Astrocyte (in vitro differentiated cells and primary cell): Measurements from ENCODE around the gene TRAPPC3. TPM values are rescaled to one million over a fixed set of nuclear protein-coding genes. Genes with fewer than 3 reads are reported as not detected.
A peak's percentile ranks its signal among the peaks of the same experiment; 100 is the strongest.

Source experiments
- DNase-seq: peaks from one replicate; pipeline ENCODE4 v3.0.0-alpha.2; 2010; ENCODE audit warnings: low read depth
- FAIRE-seq: peaks from 2 replicates; lab custom pipeline; 2011; peaks lifted over from hg19 to GRCh38; lab: Jason Lieb, UNC
- H2AFZ ChIP-seq: 2 replicates; pipeline ENCODE4 v1.6.0; 2012; ENCODE audit warnings: low read depth, low read length, inconsistent platforms
- H3K27ac ChIP-seq: 2 replicates; pipeline ENCODE4 v1.5.1; 2011; ENCODE audit warnings: low read depth, low read length, inconsistent platforms
- H3K27me3 ChIP-seq: 2 replicates; pipeline ENCODE4 v1.6.0; 2011; ENCODE audit warnings: low read length, inconsistent platforms; ENCODE audit not compliant: insufficient read depth
- H3K36me3 ChIP-seq: 2 replicates; pipeline ENCODE4 v1.5.1; 2011; ENCODE audit warnings: low read length, inconsistent platforms; ENCODE audit not compliant: insufficient read depth
- H3K4me1 ChIP-seq: 2 replicates; pipeline ENCODE4 v1.5.1; 2011; ENCODE audit warnings: low read length, inconsistent platforms; ENCODE audit not compliant: insufficient read depth
- H3K4me2 ChIP-seq: 2 replicates; pipeline ENCODE4 v1.6.0; 2012; ENCODE audit warnings: low read length, inconsistent platforms
- H3K4me3 ChIP-seq: 2 replicates; pipeline ENCODE4 v1.5.1; 2011; ENCODE audit warnings: low read depth, mild to moderate bottlenecking, low read length, inconsistent platforms; ENCODE audit not compliant: insufficient read depth
- H3K79me2 ChIP-seq: 2 replicates; pipeline ENCODE4 v1.6.0; 2012; ENCODE audit warnings: mild to moderate bottlenecking, low read length, inconsistent platforms; ENCODE audit not compliant: insufficient read depth
- H3K9ac ChIP-seq: 2 replicates; pipeline ENCODE4 v1.6.0; 2012; ENCODE audit warnings: mild to moderate bottlenecking, low read length, inconsistent platforms
- H3K9me3 ChIP-seq: 2 replicates; pipeline ENCODE4 v1.5.1; 2012; ENCODE audit warnings: low read depth, mild to moderate bottlenecking, low read length, inconsistent platforms; ENCODE audit not compliant: insufficient read depth
- H4K20me1 ChIP-seq: 2 replicates; pipeline ENCODE4 v1.6.0; 2012; ENCODE audit warnings: low read length, inconsistent platforms; ENCODE audit not compliant: insufficient read depth
- H3K27ac Mint-ChIP-seq: one replicate; pipeline ENCODE4 v1.8.0; 2021; ENCODE audit warnings: mild to moderate bottlenecking, mixed read lengths; ENCODE audit not compliant: unreplicated experiment
- H3K27me3 Mint-ChIP-seq: one replicate; pipeline ENCODE4 v1.8.0; 2021; ENCODE audit warnings: low read depth, mixed read lengths; ENCODE audit not compliant: unreplicated experiment
- H3K36me3 Mint-ChIP-seq: one replicate; pipeline ENCODE4 v1.8.0; 2021; ENCODE audit warnings: low read depth, mixed read lengths; ENCODE audit not compliant: unreplicated experiment
- H3K4me1 Mint-ChIP-seq: one replicate; pipeline ENCODE4 v1.8.0; 2021; ENCODE audit warnings: low read depth, mixed read lengths; ENCODE audit not compliant: unreplicated experiment
- H3K4me3 Mint-ChIP-seq: one replicate; pipeline ENCODE4 v1.8.0; 2021; ENCODE audit warnings: mild to moderate bottlenecking, moderate library complexity, mixed read lengths; ENCODE audit not compliant: unreplicated experiment
- H3K9me3 Mint-ChIP-seq: one replicate; pipeline ENCODE4 v1.8.0; 2021; ENCODE audit warnings: mild to moderate bottlenecking, mixed read lengths; ENCODE audit not compliant: unreplicated experiment
- EZH2 ChIP-seq: IDR thresholded peaks from 2 replicates; pipeline ENCODE4 v1.6.1; 2012; ENCODE audit warnings: mild to moderate bottlenecking, low read length, inconsistent platforms; ENCODE audit not compliant: insufficient read depth
- total RNA-seq: library from RNA; stranded (reverse); gene quantifications from 2 replicates; pipeline ENCODE4 v1.2.1, GENCODE V29; 2021
- TF ChIP-seq, protein P1 (sequence below): IDR thresholded peaks from 2 replicates; pipeline ENCODE4 v1.5.1; 2011; ENCODE audit warnings: low read depth, mild to moderate bottlenecking, inconsistent platforms, low read length, moderate library complexity; ENCODE audit not compliant: insufficient read depth

TRAPPC3 gene
- total RNA-seq, 1 donor from 2014 or later, result 87.1 TPM

- peak overlapping the region; percentile 97 for H3K4me3 ChIP-seq
- H3K4me1 ChIP-seq, result peaks cover 16% of the 10 kb centered on the region
- H3K27me3 ChIP-seq, result no peaks in the 10 kb centered on the region
- Mint-ChIP-seq H3K27me3 (no peaks in the 10 kb centered on the region), H3K27ac (peak overlapping the region; percentile 99), H3K4me3 (peak overlapping the region; percentile 95), H3K36me3 (peaks cover 18% of the 10 kb centered on the region), H3K9me3 (no peaks in the 10 kb centered on the region), H3K4me1 (peaks cover 10% of the 10 kb centered on the region)
- peak overlapping the region; percentile 85 for H3K27ac ChIP-seq
- peaks cover 30% of the 10 kb centered on the region for H4K20me1 ChIP-seq
- no peak for TF ChIP-seq EZH2
- TF ChIP-seq, protein P1, sequence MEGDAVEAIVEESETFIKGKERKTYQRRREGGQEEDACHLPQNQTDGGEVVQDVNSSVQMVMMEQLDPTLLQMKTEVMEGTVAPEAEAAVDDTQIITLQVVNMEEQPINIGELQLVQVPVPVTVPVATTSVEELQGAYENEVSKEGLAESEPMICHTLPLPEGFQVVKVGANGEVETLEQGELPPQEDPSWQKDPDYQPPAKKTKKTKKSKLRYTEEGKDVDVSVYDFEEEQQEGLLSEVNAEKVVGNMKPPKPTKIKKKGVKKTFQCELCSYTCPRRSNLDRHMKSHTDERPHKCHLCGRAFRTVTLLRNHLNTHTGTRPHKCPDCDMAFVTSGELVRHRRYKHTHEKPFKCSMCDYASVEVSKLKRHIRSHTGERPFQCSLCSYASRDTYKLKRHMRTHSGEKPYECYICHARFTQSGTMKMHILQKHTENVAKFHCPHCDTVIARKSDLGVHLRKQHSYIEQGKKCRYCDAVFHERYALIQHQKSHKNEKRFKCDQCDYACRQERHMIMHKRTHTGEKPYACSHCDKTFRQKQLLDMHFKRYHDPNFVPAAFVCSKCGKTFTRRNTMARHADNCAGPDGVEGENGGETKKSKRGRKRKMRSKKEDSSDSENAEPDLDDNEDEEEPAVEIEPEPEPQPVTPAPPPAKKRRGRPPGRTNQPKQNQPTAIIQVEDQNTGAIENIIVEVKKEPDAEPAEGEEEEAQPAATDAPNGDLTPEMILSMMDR, result no peak
- peak overlapping the region; percentile 97 for H2AFZ ChIP-seq
- peaks cover 24% of the 10 kb centered on the region for H3K36me3 ChIP-seq
- H3K79me2 ChIP-seq, result peaks cover 44% of the 10 kb centered on the region
- FAIRE-seq, result no peak
- H3K9ac ChIP-seq, result peak overlapping the region; percentile 94
- H3K9me3 ChIP-seq, result no peaks in the 10 kb centered on the region
- peak; percentile 57 for DNase-seq
- peak overlapping the region; percentile 97 for H3K4me2 ChIP-seq
These were observed 59.7 kb downstream of the TRAPPC3 start for GRCh38 chr1:36089393-36090121.

DNA sequence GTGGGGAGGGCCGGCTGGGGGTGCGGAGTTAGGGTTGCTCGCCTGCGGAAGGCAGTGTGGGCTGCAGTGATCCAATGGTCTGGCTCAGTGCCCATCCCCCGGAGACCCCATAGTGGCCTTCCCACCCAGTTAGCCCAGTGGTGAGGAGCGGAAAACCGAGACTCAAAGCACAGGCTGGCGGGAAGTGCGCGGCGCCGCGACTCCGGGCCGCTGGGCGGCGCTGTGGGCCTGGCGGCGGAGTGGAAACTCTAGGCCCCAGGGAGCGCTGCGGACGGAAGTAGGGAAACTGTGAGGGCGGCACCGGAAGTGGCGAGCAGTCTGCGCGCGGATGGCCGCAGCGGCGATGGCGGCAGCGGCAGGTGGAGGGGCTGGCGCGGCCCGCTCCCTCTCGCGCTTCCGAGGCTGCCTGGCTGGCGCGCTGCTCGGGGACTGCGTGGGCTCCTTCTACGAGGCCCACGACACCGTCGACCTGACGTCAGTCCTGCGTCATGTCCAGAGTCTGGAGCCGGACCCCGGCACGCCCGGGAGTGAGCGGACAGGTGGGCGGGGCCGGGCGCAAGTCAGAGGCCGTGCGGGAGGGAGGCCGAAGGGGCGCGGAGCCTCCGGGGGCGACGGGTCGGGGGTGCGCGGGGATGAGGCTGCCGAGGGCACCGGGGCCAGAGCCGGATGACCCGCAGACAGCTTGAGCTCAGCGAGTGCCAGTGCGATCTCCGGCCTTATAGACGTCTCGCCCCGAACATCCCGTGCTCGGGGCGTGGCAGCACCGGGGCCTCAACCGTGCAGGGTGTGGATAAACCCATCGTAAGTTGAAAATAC lies 60.5 kb downstream of the TRAPPC3 start, which contains the start of gene ADPRS:
Gene ADPRS (plus strand): TSS at position 316 of the 816 bp plus-strand sequence. CDS start 13 bp downstream, at position 329.
- Histone ChIP-seq H3K36me3 (peaks cover 24% of the 10 kb centered on the region), H3K4me1 (peaks cover 20% of the 10 kb centered on the region)

More for the DNA sequence above, 60.5 kb downstream of the TRAPPC3 start, which contains the start of gene ADPRS:
- peak within 1 kb of the TSS; percentile 97 for H2AFZ ChIP-seq
- Mint-ChIP-seq H3K27ac (peak within 1 kb of the TSS; percentile 99), H3K4me1 (peaks cover 10% of the 10 kb centered on the region), H3K27me3 (no peaks in the 10 kb centered on the region), H3K36me3 (peaks cover 16% of the 10 kb centered on the region), H3K9me3 (no peaks in the 10 kb centered on the region), H3K4me3 (peak within 1 kb of the TSS; percentile 95)
- peak within 1 kb of the TSS; percentile 97 for H3K4me2 ChIP-seq
- peak within 1 kb of the TSS; percentile 85 for H3K27ac ChIP-seq
- FAIRE-seq (no peak), DNase-seq (peak; percentile 86)
- H4K20me1 ChIP-seq, result peaks cover 29% of the 10 kb centered on the region
- no peaks in the 10 kb centered on the region for H3K27me3 ChIP-seq
- no peaks in the 10 kb centered on the region for H3K9me3 ChIP-seq
- H3K79me2 ChIP-seq, result peaks cover 44% of the 10 kb centered on the region
- no peak for TF ChIP-seq EZH2
- TF ChIP-seq, protein P1, result peak; percentile 69
- peak within 1 kb of the TSS; percentile 94 for H3K9ac ChIP-seq
- H3K4me3 ChIP-seq, result peak within 1 kb of the TSS; percentile 97
